HCEC 1CT (cell line): ENCODE data around the gene CTLA4.
"Not testable (repeated sequence)": the region's sequence is repeated elsewhere in the genome, so short reads cannot be mapped to it uniquely, and the experiment has no call there.

Experiments used
- DNase-seq: peaks from one replicate; pipeline ENCODE4 v3.0.0-alpha.2; 2017

The CTLA4 gene

DNA sequence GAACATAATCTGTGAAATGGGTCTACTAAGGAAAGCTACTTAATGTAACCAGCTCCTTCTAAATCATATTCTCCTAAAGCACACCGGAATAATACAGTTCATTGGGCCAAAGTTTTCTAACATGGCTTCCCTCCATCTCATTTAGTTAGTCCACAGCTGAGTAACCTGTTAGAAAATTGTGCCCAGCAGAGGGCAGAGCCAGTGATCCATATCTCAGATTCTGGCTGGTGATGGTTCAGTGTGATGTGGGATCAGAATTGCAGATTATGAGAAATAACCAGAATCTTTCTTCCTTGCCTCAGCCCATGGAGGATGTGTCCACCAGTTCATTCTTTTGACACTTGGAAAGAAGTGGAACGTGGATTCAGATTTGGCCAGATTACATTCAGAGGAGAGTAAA, 9.4 kb upstream of the CTLA4 start:
- no peak for DNase-seq

- DNase-seq: no peak
Measured at GRCh38 chr2:203859030-203859789, 8.4 kb upstream of the CTLA4 start.

DNA sequence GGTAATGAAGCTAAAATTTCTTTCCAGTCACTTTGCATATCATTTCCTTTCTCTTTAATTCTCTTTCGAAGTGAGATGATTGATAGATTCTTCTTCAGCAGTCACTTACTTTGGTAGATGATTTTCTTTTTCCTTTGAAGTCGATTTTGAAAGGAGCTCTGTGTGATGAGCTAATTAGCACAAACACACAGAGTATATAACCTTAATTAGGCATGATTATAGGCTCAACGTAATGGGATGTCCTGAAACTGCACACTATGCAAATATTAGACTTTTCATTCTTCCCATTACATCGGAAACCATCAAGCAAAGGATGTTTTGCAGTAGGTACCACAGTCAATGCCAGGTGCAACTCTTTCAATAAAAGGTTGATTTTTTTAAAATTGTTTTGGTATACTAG, 6.4 kb upstream of the CTLA4 start:
- DNase-seq: no peak

- no peak for DNase-seq
Measured at GRCh38 chr2:203861607-203862006, 6.0 kb upstream of the CTLA4 start.

DNA sequence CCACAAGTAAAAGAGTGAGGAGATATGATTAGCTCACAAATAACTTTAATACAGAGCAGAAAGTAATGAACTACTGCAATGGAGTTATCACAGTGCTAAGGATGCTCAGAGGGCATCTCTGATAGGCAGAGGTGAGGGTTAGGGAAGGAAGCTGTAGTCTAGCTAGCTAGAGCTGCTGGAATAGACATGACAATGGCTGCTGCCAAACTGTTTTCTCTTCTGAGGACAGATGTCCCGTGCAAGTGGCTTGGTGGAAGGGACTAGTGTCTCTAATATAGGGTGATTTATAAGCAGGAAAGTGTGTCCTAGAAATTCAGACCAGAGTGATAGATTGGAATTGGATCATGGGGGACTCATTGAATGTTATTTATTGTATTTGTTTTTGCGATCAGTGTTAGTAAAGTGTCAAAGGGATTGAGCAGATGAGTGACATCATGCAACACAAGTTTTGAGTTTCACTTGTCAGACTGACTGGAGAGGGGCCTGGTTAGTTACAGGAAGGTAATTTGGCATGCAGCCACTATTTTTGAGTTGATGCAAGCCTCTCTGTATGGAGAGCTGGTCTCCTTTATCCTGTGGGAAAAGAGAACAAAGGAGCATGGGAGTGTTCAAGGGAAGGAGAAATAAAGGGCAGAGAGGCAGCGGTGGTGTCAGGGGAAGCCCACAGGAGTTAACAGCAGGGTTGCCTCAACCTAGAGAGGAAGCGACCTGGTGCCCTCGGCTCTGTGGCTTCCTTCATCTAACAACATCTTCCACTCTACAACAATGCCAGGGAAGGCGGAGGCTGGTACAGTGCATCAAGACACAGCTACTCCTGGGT, 1.9 kb downstream of the CTLA4 start:
- DNase-seq: no peak

DNA sequence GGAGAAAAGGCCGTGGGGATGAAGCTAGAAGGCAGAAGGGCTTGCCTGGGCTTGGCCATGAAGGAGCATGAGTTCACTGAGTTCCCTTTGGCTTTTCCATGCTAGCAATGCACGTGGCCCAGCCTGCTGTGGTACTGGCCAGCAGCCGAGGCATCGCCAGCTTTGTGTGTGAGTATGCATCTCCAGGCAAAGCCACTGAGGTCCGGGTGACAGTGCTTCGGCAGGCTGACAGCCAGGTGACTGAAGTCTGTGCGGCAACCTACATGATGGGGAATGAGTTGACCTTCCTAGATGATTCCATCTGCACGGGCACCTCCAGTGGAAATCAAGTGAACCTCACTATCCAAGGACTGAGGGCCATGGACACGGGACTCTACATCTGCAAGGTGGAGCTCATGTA, 2.9 kb downstream of the CTLA4 start:
- no peak for DNase-seq

- DNase-seq: no peak
Measured at GRCh38 chr2:203870941-203871340, 3.4 kb downstream of the CTLA4 start.

- no peak for DNase-seq
Measured at GRCh38 chr2:203871371-203871983, 3.9 kb downstream of the CTLA4 start.

DNA sequence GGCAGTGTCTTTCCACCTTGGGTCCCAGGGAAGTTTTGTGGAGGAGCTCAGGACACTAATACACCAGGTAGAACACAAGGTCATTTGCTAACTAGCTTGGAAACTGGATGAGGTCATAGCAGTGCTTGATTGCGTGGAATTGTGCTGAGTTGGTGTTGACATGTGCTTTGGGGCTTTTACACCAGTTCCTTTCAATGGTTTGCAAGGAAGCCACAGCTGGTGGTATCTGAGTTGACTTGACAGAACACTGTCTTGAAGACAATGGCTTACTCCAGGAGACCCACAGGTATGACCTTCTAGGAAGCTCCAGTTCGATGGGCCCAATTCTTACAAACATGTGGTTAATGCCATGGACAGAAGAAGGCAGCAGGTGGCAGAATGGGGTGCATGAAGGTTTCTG, 5.9 kb downstream of the CTLA4 start:
- DNase-seq: no peak

- no peak for DNase-seq
Measured at GRCh38 chr2:203873921-203874631, 6.5 kb downstream of the CTLA4 start.

GRCh38 chr2:203875471-203875870, 7.9 kb downstream of the CTLA4 start:
- DNase-seq: no peak

DNA sequence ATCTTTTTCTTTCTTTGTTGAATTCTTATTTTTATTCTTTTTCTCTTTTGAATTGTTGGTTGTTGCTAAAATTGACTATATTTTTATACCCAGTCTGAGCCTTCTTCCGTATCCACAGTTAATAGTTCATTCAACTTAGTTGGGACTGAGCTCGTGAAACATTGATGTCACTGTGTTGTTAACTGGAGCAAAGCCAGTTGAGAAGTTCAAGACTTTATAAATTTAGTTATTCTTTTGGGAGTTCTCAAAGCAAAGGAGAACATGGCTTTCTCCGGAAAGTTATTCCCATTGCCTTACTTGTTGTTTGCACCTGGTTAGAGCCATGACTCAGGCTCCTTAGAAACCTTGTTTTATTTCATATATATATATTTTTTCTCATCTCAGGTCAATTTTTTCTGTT, 8.8 kb downstream of the CTLA4 start:
- no peak for DNase-seq

GRCh38 chr2:203878063-203878462, 10.5 kb downstream of the CTLA4 start:
- DNase-seq: peak; percentile 15

- DNase-seq: no peak
Measured at GRCh38 chr2:203880557-203881125, 13.1 kb downstream of the CTLA4 start.

- DNase-seq: not testable (repeated sequence)
Measured at GRCh38 chr2:203881185-203881584, 13.6 kb downstream of the CTLA4 start.

DNA sequence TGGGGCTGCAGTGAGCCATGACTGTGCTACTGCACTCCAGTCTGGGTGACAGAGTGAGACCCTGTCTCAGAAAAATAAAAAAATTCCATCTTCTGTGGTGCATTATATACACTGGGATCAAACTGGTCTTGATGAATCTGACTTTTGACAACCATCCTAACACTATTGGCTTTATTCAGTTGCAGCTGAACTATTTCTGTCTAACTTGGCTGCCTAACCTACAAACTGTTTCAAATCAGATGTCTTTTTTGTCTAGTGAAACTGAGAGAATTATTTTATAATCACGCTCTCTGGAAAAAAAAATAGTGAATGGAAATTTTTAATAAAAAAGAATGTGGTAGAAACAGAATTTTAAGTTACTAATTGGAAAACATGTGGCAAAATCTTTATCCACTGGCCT, 15.0 kb downstream of the CTLA4 start:
- no peak for DNase-seq

DNA sequence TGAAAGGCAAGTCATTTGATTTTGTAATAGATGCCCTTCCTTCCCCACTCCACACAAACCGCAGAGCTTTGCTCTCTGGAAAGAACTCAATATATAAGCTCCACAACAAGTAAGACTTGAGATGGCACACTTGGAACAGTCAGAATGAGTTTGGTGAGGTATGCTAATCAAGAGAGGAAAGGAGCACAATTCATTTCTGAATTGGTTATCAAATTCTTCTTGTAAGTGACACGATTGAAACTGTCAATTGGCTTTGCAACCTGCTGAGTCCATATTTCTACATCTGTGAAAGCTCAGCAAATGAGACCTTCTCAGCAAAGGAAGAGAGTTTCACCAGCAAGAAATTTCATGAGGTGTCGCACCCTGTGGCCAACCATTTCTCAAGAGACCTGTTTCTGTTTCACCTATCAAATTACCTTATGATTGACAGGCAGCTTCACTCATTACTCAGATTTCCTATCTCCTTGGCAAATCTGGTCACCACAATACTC, 19.1 kb downstream of the CTLA4 start:
- no peak for DNase-seq

DNA sequence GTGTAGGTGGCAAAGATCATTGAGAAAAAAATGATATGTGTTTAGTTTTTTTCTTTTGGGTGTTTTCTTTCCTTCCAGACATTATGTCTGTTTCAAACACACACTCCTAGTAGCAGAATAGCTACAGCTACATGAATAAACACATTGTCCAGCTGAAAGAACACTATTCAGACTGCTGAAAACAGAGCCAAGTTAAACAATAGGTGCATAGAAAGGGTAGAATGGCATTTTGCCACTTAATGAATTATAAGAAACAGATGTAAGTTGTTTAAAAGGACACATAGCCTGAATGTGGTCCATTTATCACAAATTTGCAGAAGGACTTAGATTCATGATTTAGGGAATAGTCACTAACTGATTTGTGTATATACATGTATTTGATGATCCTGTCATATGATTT, 20.1 kb downstream of the CTLA4 start:
- no peak for DNase-seq

- no peak for DNase-seq
Measured at GRCh38 chr2:203889542-203889941, 22.0 kb downstream of the CTLA4 start.

DNA sequence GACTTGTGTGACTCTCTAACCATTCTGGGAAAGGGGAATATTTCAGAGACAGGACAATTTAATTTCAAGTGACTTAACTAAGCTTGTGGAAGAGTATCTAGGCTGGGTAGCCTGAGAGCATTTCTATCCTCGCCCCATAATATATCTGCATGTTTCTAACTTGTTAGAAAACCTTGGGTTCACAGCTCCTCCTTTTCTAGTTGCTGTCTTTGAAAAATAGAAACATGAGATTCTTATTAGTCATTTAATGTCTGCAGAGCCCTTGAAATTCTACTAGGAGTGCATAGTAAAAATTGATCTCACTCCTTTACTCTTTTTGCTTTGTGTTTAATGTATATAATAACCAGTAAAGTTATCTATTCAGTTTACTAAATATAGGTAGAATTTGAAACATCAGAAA, 22.4 kb downstream of the CTLA4 start:
- DNase-seq: no peak

- no peak for DNase-seq
Measured at GRCh38 chr2:203890733-203891132, 23.2 kb downstream of the CTLA4 start.

DNA sequence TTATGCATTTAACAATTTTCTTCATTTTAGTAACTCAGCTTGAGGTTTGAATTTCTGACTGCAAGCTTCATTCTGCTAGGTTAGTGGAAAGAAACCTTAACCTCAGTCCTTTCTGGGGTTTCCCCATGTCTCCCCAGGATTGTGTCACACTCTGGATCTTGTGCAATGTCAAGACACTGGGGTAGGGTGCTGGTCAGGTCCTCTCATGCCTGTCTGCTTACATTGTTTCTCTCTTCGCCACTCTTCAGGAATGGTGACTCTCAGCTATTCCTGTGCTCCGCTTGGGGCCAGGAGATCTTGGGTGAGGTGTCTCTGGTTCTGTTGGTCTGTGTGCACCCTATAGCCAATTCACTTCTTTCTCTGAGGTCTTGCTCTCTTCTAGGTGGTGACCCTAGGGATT, 23.9 kb downstream of the CTLA4 start:
- no peak for DNase-seq

- DNase-seq: no peak
Measured at GRCh38 chr2:203892207-203892606, 24.6 kb downstream of the CTLA4 start.
